Small intestine (tissue), 7 donors: Measurements from ENCODE around the gene NLRC3. TPM values are rescaled to one million over a fixed set of nuclear protein-coding genes. Genes with fewer than 3 reads are reported as not detected.
A peak's percentile ranks its signal among the peaks of the same experiment; 100 is the strongest.

Experiments
- DNase-seq, 2 donors: peaks; one replicate each; pipeline versions ENCODE4 v3.0.0 to v3.0.0-alpha.2; 2013
- FAIRE-seq: peaks from 2 replicates; lab custom pipeline; 2012; peaks lifted over from hg19 to GRCh38; lab: Jason Lieb, UNC
- H3K27ac ChIP-seq, 3 donors: one replicate each; pipeline ENCODE4 v1.5.1; 2013; ENCODE audit warnings: low read length in 2 of 3, mild to moderate bottlenecking in 2 of 3, control low read depth in 1 of 3, inconsistent platforms in 1 of 3, low read depth in 1 of 3, moderate library complexity in 1 of 3
- H3K27me3 ChIP-seq, 3 donors: one replicate each; pipeline ENCODE4 v1.6.1; 2013; ENCODE audit warnings: low read length in 3 of 3, inconsistent platforms in 1 of 3; ENCODE audit not compliant: control insufficient read depth in 3 of 3, insufficient read depth in 3 of 3
- H3K36me3 ChIP-seq, 3 donors: one replicate each; pipeline ENCODE4 v1.6.1; 2013; ENCODE audit warnings: low read length in 3 of 3, inconsistent platforms in 1 of 3, low read depth in 1 of 3, mild to moderate bottlenecking in 1 of 3, moderate library complexity in 1 of 3; ENCODE audit not compliant: control insufficient read depth in 3 of 3, insufficient read depth in 2 of 3
- H3K4me1 ChIP-seq, 3 donors: one replicate each; pipeline ENCODE4 v1.6.1; 2013; ENCODE audit warnings: low read length in 2 of 3, inconsistent platforms in 1 of 3, low read depth in 1 of 3, mild to moderate bottlenecking in 1 of 3, moderate library complexity in 1 of 3; ENCODE audit not compliant: control insufficient read depth in 3 of 3, insufficient read depth in 2 of 3
- H3K4me3 ChIP-seq, 3 donors: one replicate each; pipeline ENCODE4 v1.5.1; 2013; ENCODE audit warnings: low read length in 3 of 3, control low read depth in 1 of 3, inconsistent platforms in 1 of 3, low read depth in 1 of 3, mild to moderate bottlenecking in 1 of 3, moderate library complexity in 1 of 3
- H3K9me3 ChIP-seq, 2 donors: one replicate each; pipeline ENCODE4 v1.6.1; 2013; ENCODE audit warnings: low read depth in 1 of 2, low read length in 1 of 2; ENCODE audit not compliant: control insufficient read depth in 2 of 2, insufficient read depth in 1 of 2
- WGBS, 3 donors: extraction: QIAGEN DNeasy Blood & Tissue Kit; methylation state at CpG; one replicate each; pipeline ENCODE4 v1.1.7; 2013; 5-methylcytosine and 5-hydroxymethylcytosine counted together
- polyA plus RNA-seq, 4 donors: library from polyadenylated mRNA; stranded (reverse) in 3 of 4; unstranded in 1 of 4; fragments of 200-250 nt in 3 of 4; fragments of 120-200 nt in 1 of 4; gene quantifications; one replicate each; pipeline versions ENCODE4 v1.2.1 to v1.2.3, GENCODE V29; 2013
- donor health status: healthy with polysubstance abuse.
- donor health status: control.
- donor health status: control.
- donor health status: Bipolar disorder and iron deficiency.
- donor health status: healthy.

The NLRC3 gene
- polyA plus RNA-seq, 4 donors = 0.67 to 1.9 (median 0.95) TPM

DNA sequence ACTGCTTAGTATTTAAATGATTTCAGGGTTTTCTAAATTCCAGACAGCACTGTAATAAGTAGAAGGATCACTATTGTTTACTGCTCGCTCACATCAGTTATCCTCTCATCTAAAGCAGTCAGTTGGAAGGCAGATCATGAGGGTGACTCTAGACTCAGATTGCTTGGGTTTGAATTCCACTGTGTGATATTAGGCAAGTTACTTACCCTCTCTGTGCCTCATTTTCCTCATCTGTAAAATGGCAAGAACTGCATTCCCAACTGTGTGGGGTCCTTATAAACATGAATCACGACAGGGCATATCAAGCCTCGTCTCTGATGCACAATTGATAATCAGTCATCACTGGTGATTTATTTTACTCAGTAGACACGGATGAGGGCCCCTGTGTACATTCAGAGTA lies 61.3 kb downstream of the NLRC3 start:
- DNase-seq = no peak
- Histone ChIP-seq H3K9me3 (no peaks in the 10 kb centered on the region), H3K4me3 (no peak overlapping the region), H3K27ac (no peak overlapping the region), H3K36me3 (peaks cover 3 to 66% (median 7%) of the 10 kb centered on the region in 3 donors), H3K4me1 (no peaks in the 10 kb centered on the region), H3K27me3 (no peaks in the 10 kb centered on the region)
- no peak for FAIRE-seq
- WGBS, 3 donors = 93 to 95% (median 93%) methylated on average over 4 of the region's 4 CpGs

DNA sequence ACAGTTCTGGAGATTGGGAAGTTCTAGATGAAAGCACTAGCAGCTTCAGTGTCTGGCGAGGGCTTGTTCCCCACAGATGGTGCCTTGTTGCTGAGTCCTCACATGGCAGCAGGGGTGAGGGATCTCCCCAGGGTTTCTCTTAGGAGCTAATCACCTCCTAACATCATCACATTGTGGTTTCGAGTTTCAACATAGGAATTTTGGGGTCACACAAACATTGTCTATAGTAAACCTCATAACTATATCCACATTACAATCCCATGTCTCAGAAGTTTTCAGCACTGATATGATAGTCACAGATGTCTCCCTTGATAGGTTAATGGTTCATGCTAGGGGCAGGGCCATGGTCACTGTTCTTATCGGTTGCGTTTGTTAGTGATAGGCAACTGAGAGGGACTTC lies 62.6 kb downstream of the NLRC3 start:
- Histone ChIP-seq H3K36me3 (peaks cover 3 to 68% (median 4%) of the 10 kb centered on the region in 3 donors), H3K4me3 (no peak overlapping the region), H3K4me1 (no peaks in the 10 kb centered on the region), H3K27me3 (no peaks in the 10 kb centered on the region), H3K27ac (no peak overlapping the region), H3K9me3 (no peaks in the 10 kb centered on the region)
- 94 to 96% (median 95%) methylated on average over 4 of the region's 4 CpGs for WGBS, 3 donors
- DNase-seq (no peak), FAIRE-seq (no peak)

DNA sequence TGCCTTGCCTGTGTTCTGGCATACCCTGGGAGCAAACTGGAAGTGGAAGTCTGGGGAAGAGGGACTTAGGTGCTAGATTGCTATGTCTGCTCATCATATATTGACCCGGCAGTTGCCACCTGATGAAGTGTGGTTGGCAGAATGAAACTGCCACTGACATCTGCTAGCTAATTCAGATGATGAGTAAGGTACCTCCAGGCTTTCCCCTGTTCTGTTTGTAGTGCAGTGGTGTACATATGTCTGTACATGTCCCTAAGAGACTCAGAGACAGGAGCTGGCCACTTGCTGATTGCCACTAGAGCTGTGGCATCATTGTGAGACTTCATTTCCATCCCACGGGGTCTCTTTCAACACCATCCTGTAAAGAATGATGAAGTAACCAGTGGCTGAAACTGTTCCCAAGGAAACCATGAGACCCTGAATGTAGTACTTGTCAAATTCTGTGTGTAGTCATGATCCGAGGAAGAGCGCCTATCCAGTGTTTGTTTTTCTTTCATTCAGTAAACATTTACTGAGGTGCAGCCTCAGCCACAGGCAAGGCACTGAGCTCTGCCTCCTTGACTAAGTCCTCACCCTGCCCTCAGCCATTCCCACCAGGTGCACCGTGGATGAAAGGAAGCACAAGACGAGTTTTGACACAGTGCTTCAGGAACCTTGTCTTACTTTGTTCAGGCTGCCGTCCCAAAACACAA lies 63.2 kb downstream of the NLRC3 start:
- Histone ChIP-seq H3K27me3 (no peaks in the 10 kb centered on the region), H3K9me3 (no peaks in the 10 kb centered on the region), H3K4me3 (no peak overlapping the region), H3K27ac (no peak overlapping the region), H3K4me1 (no peaks in the 10 kb centered on the region), H3K36me3 (peaks cover 3 to 69% (median 4%) of the 10 kb centered on the region in 3 donors)
- no peak for DNase-seq
- 83 to 89% (median 84%) methylated on average over 7 of the region's 7 CpGs for WGBS, 3 donors
- FAIRE-seq = no peak

DNA sequence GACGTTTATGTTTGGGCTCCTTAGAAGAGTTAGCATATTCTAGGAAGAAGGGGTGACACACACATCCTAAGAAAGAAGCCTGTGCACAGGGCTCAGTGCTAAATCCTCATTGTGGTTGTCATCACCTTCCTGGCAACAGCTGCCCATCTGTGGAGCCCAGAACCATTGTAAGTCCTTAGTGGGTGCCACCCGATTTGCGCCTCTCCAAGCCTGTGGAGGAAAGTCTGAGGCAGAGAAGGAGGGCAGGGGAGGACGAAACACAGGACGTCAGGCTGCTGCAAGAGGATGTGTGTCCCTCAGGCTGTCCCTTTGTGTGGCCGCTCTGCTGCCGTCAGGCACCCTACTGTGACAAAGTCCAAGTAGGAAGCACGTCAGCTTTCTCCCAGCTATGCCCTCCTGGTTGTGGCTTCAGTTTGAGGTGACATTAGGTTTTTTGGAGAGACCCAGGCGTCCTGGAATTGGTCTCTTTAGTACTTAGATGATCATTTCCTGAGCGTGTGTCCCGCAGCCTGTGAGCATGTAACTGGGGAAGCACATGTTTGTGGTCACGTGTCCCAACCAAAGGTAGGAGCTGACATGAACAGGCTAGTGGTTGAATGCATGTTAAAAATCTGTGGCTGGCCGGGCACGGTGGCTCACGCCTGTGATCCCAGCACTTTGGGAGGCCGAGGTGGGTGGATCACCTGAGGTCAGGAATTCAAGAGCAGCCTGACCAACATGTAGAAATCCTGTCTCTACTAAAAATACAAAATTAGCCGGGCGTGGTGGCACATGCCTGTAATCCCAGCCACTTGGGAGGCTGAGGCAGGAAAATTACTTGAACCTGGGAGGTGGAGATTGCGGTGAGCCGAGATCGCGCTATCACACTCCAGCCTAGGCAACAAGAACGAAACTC lies 65.7 kb downstream of the NLRC3 start:
- WGBS, 3 donors = 94 to 96% (median 96%) methylated on average over 23 of the region's 23 CpGs
- no peaks in the 10 kb centered on the region for H3K27me3 ChIP-seq
- no peaks in the 10 kb centered on the region for H3K4me1 ChIP-seq
- peaks cover 3 to 71% (median 3%) of the 10 kb centered on the region in 3 donors for H3K36me3 ChIP-seq
- no peak overlapping the region for H3K27ac ChIP-seq
- no peak for DNase-seq
- no peak for FAIRE-seq
- H3K9me3 ChIP-seq = no peaks in the 10 kb centered on the region
- no peak overlapping the region for H3K4me3 ChIP-seq

DNA sequence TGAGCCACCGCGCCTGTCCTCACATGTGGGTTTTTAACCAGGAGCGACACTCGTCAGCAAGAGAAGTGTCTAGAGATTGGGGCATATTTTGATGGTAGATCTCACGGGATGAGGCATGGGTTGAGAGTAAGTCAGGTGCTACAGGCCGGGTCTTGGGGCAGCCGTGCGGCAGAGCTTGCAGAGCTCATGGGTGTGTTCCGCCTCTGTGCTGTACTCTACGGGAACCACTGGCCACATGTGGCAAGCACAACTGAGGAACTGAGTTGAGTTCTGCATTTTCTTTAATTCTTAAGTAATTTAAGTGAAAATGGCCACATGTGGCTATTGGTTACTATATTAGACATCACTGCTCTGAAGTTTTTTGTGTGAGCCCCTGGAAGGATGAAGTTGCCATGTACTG lies 66.8 kb downstream of the NLRC3 start:
- FAIRE-seq = no peak

DNA sequence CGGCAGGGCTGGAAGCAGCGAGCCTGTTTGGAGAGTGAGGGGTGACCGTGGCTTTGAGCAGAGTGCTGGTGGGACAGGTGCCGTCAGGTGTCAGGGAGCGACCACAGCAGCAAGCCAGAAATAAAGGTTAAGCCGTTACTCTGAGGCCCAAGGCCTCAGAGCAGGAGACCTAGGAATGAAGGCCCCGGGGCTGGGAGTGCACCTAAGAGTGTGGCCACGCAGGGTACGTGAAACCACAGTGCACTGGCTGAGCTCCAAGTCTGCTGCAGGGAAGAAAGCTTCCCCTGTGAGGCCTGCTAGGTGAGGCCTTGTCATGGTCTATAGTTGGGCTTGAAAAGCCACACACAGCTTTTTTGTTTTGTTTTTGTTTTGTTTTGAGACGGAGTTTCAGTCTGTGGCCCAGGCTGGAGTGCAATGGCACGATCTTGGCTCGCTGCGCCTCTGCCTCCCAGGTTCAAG lies 67.7 kb downstream of the NLRC3 start:
- no peaks in the 10 kb centered on the region for H3K4me1 ChIP-seq
- WGBS, 3 donors = 76 to 88% (median 81%) methylated on average over 13 of the region's 13 CpGs
- no peaks in the 10 kb centered on the region for H3K27me3 ChIP-seq
- H3K27ac ChIP-seq = peak overlapping the region in 2 of 3 donors; percentile 8 to 53
- H3K9me3 ChIP-seq = no peaks in the 10 kb centered on the region
- DNase-seq = peak in 1 of 2 donors; percentile 60
- peaks cover 0 to 78% (median 5%) of the 10 kb centered on the region in 3 donors for H3K36me3 ChIP-seq
- H3K4me3 ChIP-seq = no peak overlapping the region
- no peak for FAIRE-seq

More for the DNA sequence above, 66.8 kb downstream of the NLRC3 start:
- no peaks in the 10 kb centered on the region for H3K9me3 ChIP-seq
- WGBS, 3 donors = 95 to 97% (median 97%) methylated on average over 10 of the region's 10 CpGs
- H3K4me3 ChIP-seq = no peak overlapping the region
- H3K36me3 ChIP-seq = peaks cover 0 to 79% (median 5%) of the 10 kb centered on the region in 3 donors
- no peak for DNase-seq
- no peaks in the 10 kb centered on the region for H3K4me1 ChIP-seq
- no peaks in the 10 kb centered on the region for H3K27me3 ChIP-seq
- H3K27ac ChIP-seq = no peak overlapping the region

DNA sequence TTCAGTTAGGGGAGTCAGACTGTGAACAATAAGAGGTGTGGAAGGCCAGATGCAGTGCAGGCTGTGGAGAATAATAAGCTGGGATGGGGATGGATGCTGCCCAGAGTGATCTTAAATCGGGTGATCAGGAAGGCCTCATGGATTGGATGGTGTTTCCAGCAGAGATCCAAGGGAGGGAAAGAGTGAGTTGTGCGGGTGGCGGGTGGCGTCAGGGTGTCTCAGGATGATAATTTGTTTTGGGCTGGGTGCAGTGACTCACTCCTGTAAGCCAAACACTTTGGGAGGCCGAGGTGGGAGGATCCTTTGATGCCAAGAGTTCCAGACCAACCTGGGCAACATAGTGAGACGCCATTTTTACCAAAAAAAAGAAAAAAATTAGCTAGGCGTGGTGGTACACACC lies 68.5 kb downstream of the NLRC3 start:
- WGBS, 3 donors = 95 to 96% (median 96%) methylated on average over 7 of the region's 7 CpGs
- FAIRE-seq (no peak), DNase-seq (no peak)

DNA sequence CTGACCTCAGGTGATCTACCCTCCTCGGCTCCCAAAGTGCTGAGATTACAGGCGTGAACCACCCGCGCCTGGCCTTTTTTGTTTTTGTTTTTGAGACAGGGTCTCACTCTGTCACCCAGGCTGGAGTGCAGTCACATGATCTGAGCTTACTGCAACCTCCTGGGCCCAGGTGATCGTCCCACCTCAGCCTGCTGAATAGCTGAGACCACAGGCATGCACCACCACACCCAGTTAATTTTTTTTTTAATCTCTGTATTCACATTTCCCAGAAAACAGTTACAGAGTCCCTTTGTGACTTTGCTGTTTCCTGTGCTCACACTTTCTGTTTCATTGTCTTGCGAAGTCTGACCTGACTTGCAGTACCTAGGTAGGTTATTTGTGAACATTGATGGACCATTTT lies 73.7 kb downstream of the NLRC3 start:
- FAIRE-seq (no peak), DNase-seq (peak; percentile 20 to 53)

More for the DNA sequence above, 68.5 kb downstream of the NLRC3 start:
- H3K4me1 ChIP-seq = no peaks in the 10 kb centered on the region
- H3K27ac ChIP-seq = no peak overlapping the region
- H3K4me3 ChIP-seq = no peak overlapping the region
- H3K36me3 ChIP-seq = peaks cover 0 to 70% (median 5%) of the 10 kb centered on the region in 3 donors
- H3K27me3 ChIP-seq = no peaks in the 10 kb centered on the region
- no peaks in the 10 kb centered on the region for H3K9me3 ChIP-seq

More for the DNA sequence above, 73.7 kb downstream of the NLRC3 start:
- peaks cover 0 to 2% (median 2%) of the 10 kb centered on the region in 3 donors for H3K4me1 ChIP-seq
- H3K27me3 ChIP-seq = no peaks in the 10 kb centered on the region
- peak overlapping the region in 1 of 3 donors; percentile 57 for H3K27ac ChIP-seq
- H3K9me3 ChIP-seq = no peaks in the 10 kb centered on the region
- H3K4me3 ChIP-seq = no peak overlapping the region
- 57 to 71% (median 57%) methylated on average over 6 of the region's 6 CpGs for WGBS, 3 donors
- H3K36me3 ChIP-seq = peaks cover 0 to 27% (median 2%) of the 10 kb centered on the region in 3 donors
